HepG2 (cell line): Measurements from ENCODE around the gene FGGY. TPM values are rescaled to one million over a fixed set of nuclear protein-coding genes. Genes with fewer than 3 reads are reported as not detected.

Experiments used
- ATAC-seq: fragments of 200-7000 bp; cut with Tn5 transposase; 3 replicates; pipeline ENCODE4 v1.9.1; 2020; ENCODE audit warnings: mild to moderate bottlenecking, moderate library complexity
- BruUV-seq: library from RNA; stranded (reverse); fragments of 400-500 nt; replicated peaks from 2 replicates; lab custom pipeline; 2021; lab: Mats Ljungman, UMichigan
- CTCF ChIA-PET: fragments of 300-600 bp; formaldehyde crosslinking; extraction: SDS; loops from one replicate; lab custom pipeline; 2021; ENCODE audit warnings: low total read pairs, inconsistent platforms, low intra/inter-chr PET ratio; lab: Yijun Ruan, JAX
- POLR2A ChIA-PET: fragments of 350-600 bp; sonication (Branson Sonifier 250); formaldehyde crosslinking; loops from one replicate; lab custom pipeline; 2020; ENCODE audit warnings: antibody characterized with exemption, inconsistent platforms; lab: Yijun Ruan, JAX
- DNase-seq: peaks from one replicate; pipeline ENCODE4 v3.0.0-alpha.2; 2015; ENCODE audit warnings: low spot score
- FAIRE-seq: peaks from 3 replicates; lab custom pipeline; 2011; peaks lifted over from hg19 to GRCh38; lab: Jason Lieb, UNC
- H2AFZ ChIP-seq: one replicate; pipeline ENCODE4 v1.6.1; 2011; ENCODE audit warnings: low read length, inconsistent platforms
- H3K27ac ChIP-seq: fragments of 300-600 bp; 3 replicates; pipeline ENCODE4 v1.8.0; 2011; ENCODE audit warnings: mixed run types, mild to moderate bottlenecking, mixed read lengths, low read length, inconsistent platforms; ENCODE audit not compliant: insufficient read depth; ENCODE audit errors: extremely low read length
- H3K27me3 ChIP-seq, 2 experiments: fragments of 200-600 bp in 1 of 2; 2 replicates in 1 of 2; 3 replicates in 1 of 2; pipeline versions ENCODE4 v1.6.0 to v1.8.0; 2011; ENCODE audit warnings: low read length in 2 of 2, mild to moderate bottlenecking in 2 of 2, moderate library complexity in 2 of 2, inconsistent platforms in 1 of 2; ENCODE audit not compliant: insufficient read depth in 2 of 2, control insufficient read depth in 1 of 2
- H3K36me3 ChIP-seq, 2 experiments: fragments of 200-600 bp in 1 of 2; replicated peaks in 1 of 2; 2 replicates in 1 of 2; 3 replicates in 1 of 2; pipeline versions ENCODE4 v1.5.1 to v1.8.0; 2011; ENCODE audit warnings: low read length in 2 of 2, inconsistent platforms in 1 of 2; ENCODE audit not compliant: insufficient read depth in 2 of 2, control insufficient read depth in 1 of 2
- H3K4me1 ChIP-seq: 2 replicates; pipeline ENCODE4 v1.5.1; 2012; ENCODE audit warnings: low read length, inconsistent platforms; ENCODE audit not compliant: insufficient read depth
- H3K4me2 ChIP-seq: 2 replicates; pipeline ENCODE4 v1.6.0; 2011; ENCODE audit warnings: low read depth, low read length, inconsistent platforms
- H3K4me3 ChIP-seq, 3 experiments: fragments of 200-600 bp in 1 of 3; sonication (generic), shearing (Covaris generic) in 1 of 3; replicated peaks in 1 of 3; 2 replicates each; pipeline ENCODE4 v1.5.1; 2011 to 2016; ENCODE audit warnings: low read length in 3 of 3, inconsistent platforms in 2 of 3, low read depth in 2 of 3, mild to moderate bottlenecking in 2 of 3, control low read depth in 1 of 3, mixed read lengths in 1 of 3; ENCODE audit not compliant: insufficient read depth in 1 of 3
- H3K79me2 ChIP-seq: one replicate; pipeline ENCODE4 v1.6.1; 2011; ENCODE audit warnings: low read length, inconsistent platforms; ENCODE audit not compliant: insufficient read depth
- H3K9ac ChIP-seq: 2 replicates; pipeline ENCODE4 v1.6.0; 2011; ENCODE audit warnings: mild to moderate bottlenecking, low read depth, low read length, inconsistent platforms; ENCODE audit not compliant: insufficient read depth
- H3K9me3 ChIP-seq: 2 replicates; pipeline ENCODE4 v1.5.1; 2012; ENCODE audit warnings: mild to moderate bottlenecking, low read length
- H4K20me1 ChIP-seq: 2 replicates; pipeline ENCODE4 v1.6.0; 2011; ENCODE audit warnings: inconsistent platforms, mild to moderate bottlenecking, low read length, moderate library complexity; ENCODE audit not compliant: insufficient read depth
- CREB1 ChIP-seq, 2 experiments: fragments of 450-650 bp in 1 of 2; IDR thresholded peaks; 2 replicates each; pipeline ENCODE4 v1.6.1; 2016 to 2017; ENCODE audit warnings: control low read depth in 1 of 2, mild to moderate bottlenecking in 1 of 2, missing compliant biosample characterization in 1 of 2, missing genetic modification characterization in 1 of 2
- MAFF ChIP-seq: IDR thresholded peaks from 2 replicates; pipeline ENCODE4 v1.6.1; 2011; ENCODE audit warnings: low read depth, low read length, improper control_type of control experiment
- MXI1 ChIP-seq: IDR thresholded peaks from 3 replicates; pipeline ENCODE4 v1.6.1; 2012; ENCODE audit warnings: low read depth, low read length, inconsistent platforms, borderline replicate concordance
- RCOR2 ChIP-seq: IDR thresholded peaks from 2 replicates; pipeline ENCODE4 v1.6.1; 2016; ENCODE audit warnings: missing biosample characterization, missing genetic modification reagents
- SOX13 ChIP-seq, 3 experiments: fragments of 450-650 bp in 1 of 3; sonication (generic) in 1 of 3; formaldehyde crosslinking in 1 of 3; IDR thresholded peaks in 2 of 3; conservative IDR thresholded peaks in 1 of 3; 2 replicates each; pipeline versions ENCODE4 v1.5.0 to v1.6.1; 2016 to 2020; ENCODE audit warnings: antibody characterized with exemption in 1 of 3, mild to moderate bottlenecking in 1 of 3, missing compliant biosample characterization in 1 of 3, missing genetic modification reagents in 1 of 3, moderate library complexity in 1 of 3
- ZNF704 ChIP-seq: sonication (generic); formaldehyde crosslinking; IDR thresholded peaks from 2 replicates; pipeline ENCODE4 v1.8.1; 2023; ENCODE audit warnings: mild to moderate bottlenecking, inconsistent platforms, moderate library complexity, missing genetic modification reagents, borderline replicate concordance
- WGBS: methylation state at CpG from one replicate; pipeline ENCODE4 v1.1.6; 2017; ENCODE audit warnings: low lambda C conversion rate; 5-methylcytosine and 5-hydroxymethylcytosine counted together
- in situ Hi-C: cut with HindIII; loops from 2 replicates; pipeline ENCODE4 v1.10.0; 2017; ENCODE audit warnings: low pct_unique_long_range_greater_than_20kb; ENCODE audit not compliant: extremely low pct_ligation_motif_present
- intact Hi-C: fragments of 100-400 bp; cut with micrococcal nuclease; formaldehyde crosslinking; loops from one replicate; pipeline ENCODE4 v1.10.0; 2022; ENCODE audit not compliant: unreplicated experiment
- polyA plus RNA-seq, 8 experiments: library from polyadenylated mRNA; depleted of rRNA in 3 of 8; stranded (reverse) in 7 of 8; unstranded in 1 of 8; fragments of >200 nt; fragmentation: Illumina TruSeq in 4 of 8; extraction: Trizol in 4 of 8; gene quantifications; 2 replicates each; pipeline versions ENCODE4 v1.2.1 to v1.2.3, GENCODE V29; 2011 to 2016; ENCODE audit warnings: low read depth in 4 of 8, missing spikeins in 1 of 8, mixed read lengths in 1 of 8; ENCODE audit not compliant: insufficient read depth in 1 of 8
- total RNA-seq, 5 experiments: library from RNA; depleted of rRNA; stranded (reverse); fragments of >200 nt; fragmentation: Illumina TruSeq; extraction: Trizol; gene quantifications; 2 replicates each; pipeline ENCODE4 v1.2.3, GENCODE V29; 2016; ENCODE audit warnings: low read depth in 1 of 5
- TF ChIP-seq, protein P1 (sequence below), 2 experiments: sonication (generic) in 1 of 2; formaldehyde crosslinking in 1 of 2; IDR thresholded peaks; 2 replicates each; pipeline versions ENCODE4 v1.4.0 to v1.6.1; 2016 to 2020; ENCODE audit warnings: borderline replicate concordance in 1 of 2, low read depth in 1 of 2, mild to moderate bottlenecking in 1 of 2, missing genetic modification reagents in 1 of 2

FGGY gene
- total and polyA plus RNA-seq, 2 of the 13 experiments (the other 11 are each of a cell fraction or from before 2014, with no cell fraction given), result 15.7 to 27.5 TPM

- TF ChIP-seq SOX13 (IDR thresholded peaks at IDR 0.05), result no peak
- TF ChIP-seq SOX13 (CRISPR knock-in tag; conservative IDR thresholded peaks at IDR 0.05 in 1 of 2, IDR thresholded peaks at IDR 0.05 in 1 of 2), result 0 out of 4 replicates have a peak, but pooled peaks of 1 of the 2 experiments have one; percentile 4
- peak; percentile 73; the same call in 1 of the 2 replicates for TF ChIP-seq RCOR2 (CRISPR knock-in tag)
- no peak for TF ChIP-seq MAFF
- TF ChIP-seq, all 625 proteins: peak for 11
Observed at GRCh38 chr1:59322394-59322793, 25.5 kb downstream of the FGGY start (continued).

- in situ Hi-C loops, result no loop called here
- WGBS, result 55% methylated on average over 2 of the region's 2 CpGs
- Histone ChIP-seq H4K20me1 (no peaks in the 10 kb centered on the region), H3K9me3 (no peaks in the 10 kb centered on the region), H3K4me2 (no peak overlapping the region)
- BruUV-seq, result no TSS peak
- DNase-seq, result no peak
- ChIA-PET CTCF (no interaction called here), POLR2A (no interaction called here)
- peak; percentile 36; the same call in 2 of the 3 replicates for ATAC-seq
- TF ChIP-seq ZNF704 (CRISPR knock-in tag) (no peak), MXI1 (no peak), CREB1 (IDR thresholded peaks at IDR 0.05) (no peak), CREB1 (CRISPR knock-in tag; IDR thresholded peaks at IDR 0.05) (0 out of 2 replicates have a peak, but pooled peaks have one; percentile 1)
- TF ChIP-seq, protein P1, sequence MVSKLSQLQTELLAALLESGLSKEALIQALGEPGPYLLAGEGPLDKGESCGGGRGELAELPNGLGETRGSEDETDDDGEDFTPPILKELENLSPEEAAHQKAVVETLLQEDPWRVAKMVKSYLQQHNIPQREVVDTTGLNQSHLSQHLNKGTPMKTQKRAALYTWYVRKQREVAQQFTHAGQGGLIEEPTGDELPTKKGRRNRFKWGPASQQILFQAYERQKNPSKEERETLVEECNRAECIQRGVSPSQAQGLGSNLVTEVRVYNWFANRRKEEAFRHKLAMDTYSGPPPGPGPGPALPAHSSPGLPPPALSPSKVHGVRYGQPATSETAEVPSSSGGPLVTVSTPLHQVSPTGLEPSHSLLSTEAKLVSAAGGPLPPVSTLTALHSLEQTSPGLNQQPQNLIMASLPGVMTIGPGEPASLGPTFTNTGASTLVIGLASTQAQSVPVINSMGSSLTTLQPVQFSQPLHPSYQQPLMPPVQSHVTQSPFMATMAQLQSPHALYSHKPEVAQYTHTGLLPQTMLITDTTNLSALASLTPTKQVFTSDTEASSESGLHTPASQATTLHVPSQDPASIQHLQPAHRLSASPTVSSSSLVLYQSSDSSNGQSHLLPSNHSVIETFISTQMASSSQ (IDR thresholded peaks at IDR 0.05; ENCODE audit: low read depth), result 0 out of 2 replicates have a peak, but pooled peaks have one; percentile 23
- TF ChIP-seq, protein P1 (CRISPR knock-in tag; IDR thresholded peaks at IDR 0.05; ENCODE audit: borderline replicate concordance), result no peak
- TF ChIP-seq, all 625 proteins: peak for 2
- Histone ChIP-seq H3K9ac (no peak overlapping the region), H3K36me3 (no peaks in the 10 kb centered on the region), H3K4me1 (peaks cover 22% of the 10 kb centered on the region), H3K27ac (no peak overlapping the region), H3K27me3 (no peaks in the 10 kb centered on the region), H2AFZ (no peak overlapping the region), H3K79me2 (no peaks in the 10 kb centered on the region), H3K4me3 (no peak overlapping the region)
- intact Hi-C loops, result no loop called here
- FAIRE-seq, result no peak
Observed at GRCh38 chr1:59322814-59323213, 25.9 kb downstream of the FGGY start.
